NCI-H526 treated with DMSO at 0.1 percent for 48 hours (cell line): ENCODE measurements around the gene DNAJB9.
A peak's percentile ranks its signal among the peaks of the same experiment; 100 is the strongest.

ENCODE experiments used
- DNase-seq: peaks from one replicate; lab custom pipeline; 2025; lab: John Stamatoyannopoulos, UW

The DNAJB9 gene

DNA sequence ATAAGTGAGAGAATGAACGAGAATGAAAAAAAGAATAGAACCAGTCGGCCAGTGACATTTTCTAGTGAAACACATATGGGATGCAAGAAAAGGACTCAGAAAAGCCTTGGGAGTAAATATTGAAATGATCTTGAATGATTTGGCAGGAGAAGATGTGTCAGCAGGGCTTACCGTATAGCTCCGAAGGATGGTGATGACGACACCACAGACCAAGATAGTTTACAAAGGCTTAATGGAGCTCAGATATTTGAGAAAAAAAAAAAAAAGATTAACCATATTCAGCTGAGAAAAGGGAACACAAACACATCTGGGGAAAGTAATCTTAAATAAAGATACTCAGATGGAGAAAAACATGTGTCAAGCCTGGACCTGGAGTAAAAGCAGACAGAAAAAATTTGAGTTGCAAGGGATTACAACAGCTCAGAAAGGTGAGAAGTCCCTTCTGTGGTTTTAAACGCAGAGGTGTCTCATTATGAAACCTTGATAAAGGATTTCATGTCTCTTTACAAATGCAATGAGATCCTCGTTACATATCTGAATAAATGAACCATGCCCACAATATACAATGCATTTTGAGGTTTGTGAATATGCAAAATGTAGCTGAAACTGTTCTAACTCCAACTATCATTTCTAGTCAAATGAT is 36.0 kb downstream of the DNAJB9 start:
- DNase-seq: peak; percentile 46

DNA sequence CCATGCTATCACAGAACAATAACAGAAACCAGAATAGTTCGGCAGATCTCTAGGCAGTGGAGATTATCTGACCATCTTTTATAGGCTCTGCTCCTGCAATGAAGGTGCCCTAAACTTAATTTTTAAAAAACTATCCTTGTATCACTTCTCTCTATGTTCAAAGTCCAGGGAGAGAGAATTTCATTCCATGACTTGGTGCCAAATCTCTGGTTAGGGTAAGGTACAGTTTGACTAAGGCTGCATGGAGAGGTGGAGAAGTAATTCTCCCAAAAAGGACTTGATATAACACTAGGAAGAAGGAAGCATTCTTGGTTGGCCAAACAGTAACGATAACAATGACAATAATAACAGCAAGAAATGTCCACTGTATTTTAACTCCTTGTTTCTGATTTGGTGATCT is 40.0 kb downstream of the DNAJB9 start:
- DNase-seq: no peak

DNA sequence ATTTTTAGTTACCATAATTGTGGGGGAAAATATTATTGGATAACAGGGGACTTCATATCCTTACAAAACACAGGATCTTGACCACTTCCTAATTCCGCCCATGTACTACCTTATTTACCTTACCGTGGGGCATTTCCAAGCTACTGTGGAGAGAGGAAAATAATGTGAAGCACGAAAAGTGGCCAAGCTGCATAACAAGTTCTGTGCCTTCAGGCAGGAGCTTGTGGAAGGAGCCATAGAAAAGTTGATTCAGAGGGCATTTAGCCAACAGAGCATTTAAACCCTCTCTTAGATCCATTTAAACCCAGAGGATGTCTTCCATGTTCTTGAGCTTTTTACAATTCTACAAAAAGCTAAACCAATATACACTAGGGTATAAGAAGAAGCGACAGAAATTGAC is 41.6 kb downstream of the DNAJB9 start:
- DNase-seq: no peak

DNA sequence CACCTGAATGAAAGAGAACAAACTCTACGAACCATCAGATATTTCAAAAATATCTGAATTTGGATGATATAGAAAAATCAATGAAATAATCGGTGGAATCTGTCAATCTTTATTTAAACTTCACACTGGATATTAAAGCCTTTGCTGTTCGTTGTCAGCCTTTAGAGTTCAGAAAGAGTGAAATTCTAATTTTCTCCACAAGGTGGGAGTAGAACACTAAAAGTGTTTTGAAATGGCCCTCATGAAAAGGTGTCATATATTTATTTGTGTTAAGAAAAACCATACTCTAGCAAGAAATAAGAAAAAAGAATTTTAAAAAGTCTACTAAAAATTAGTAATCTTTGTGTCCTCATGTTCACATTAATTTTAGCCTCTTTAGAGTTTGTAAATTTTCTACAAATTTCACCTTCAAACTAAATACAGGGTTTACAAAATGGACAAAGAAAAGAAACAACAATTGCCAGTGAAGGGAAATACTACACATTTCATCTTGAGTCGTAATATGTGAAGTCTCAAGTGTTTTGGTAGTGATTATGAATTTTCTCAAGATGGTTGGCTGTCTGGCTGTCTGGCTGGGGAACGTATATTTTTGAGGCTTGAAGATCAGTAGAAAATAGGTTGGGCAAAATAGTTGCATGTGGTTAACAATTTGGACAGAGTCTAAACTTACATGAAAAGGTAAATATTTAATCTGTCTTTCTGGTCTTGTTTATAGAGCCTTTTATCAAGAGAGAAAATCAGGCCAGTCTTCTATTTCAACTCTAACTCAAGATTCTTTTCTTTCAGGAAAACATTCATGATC is 43.7 kb downstream of the DNAJB9 start:
- DNase-seq: peak; percentile 24

DNA sequence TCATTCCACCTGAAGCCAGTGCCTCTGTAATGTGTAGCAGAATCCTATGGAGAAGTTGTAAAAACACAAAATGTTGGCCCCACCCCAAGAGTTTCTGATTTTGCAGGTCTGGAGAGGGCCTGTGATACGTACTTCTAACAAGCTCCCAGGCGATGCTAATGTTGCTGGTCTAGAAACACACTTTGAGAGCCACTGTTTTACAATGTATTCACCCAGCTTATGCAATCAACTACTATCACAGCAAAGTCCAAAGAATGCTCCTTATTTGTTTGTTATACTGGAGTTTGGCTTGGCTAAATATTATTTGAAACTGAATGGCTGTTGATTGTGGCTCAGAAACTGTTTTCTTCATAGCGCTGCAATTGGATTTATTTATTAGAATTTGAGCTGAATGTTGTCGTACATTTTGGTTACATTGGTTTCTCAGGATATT is 44.3 kb downstream of the DNAJB9 start:
- no peak for DNase-seq

DNA sequence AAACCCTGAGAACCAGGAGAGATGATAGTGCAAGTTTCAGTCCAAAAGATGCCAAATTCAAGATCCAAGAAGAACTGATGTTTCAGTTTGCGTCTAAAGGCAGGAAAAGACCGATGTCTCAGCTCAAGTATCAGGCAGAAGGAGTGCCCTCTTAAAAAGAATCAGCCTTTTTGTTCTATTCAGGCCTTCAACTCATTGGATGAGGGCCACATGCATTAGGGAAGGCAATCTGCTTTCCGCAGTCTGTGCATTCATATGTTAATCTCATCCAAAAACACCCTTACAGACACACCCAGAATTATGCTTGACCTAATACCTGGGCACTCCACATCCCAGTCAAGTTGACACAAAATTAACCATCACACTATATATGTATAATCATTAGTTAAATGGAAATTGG is 45.2 kb downstream of the DNAJB9 start:
- DNase-seq: no peak

DNA sequence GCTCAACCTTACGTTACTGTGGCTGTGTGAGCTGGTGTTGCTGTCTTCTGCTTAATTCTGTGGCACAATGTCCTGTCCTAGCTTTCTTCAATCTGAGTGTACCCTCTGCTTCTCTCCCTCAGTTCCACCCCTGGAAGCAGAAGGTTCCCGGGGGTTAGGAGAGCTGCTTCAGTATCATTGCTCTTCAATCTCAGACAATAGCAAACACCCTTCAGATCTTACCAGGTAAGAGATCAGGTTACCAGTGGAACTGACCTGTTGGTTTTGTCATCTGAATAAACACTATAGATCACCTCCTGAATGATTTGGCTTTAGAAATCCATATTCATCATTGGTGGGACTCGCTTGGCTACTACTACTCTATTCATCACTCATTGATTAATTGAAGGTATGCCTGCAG is 48.4 kb downstream of the DNAJB9 start:
- DNase-seq: no peak

DNA sequence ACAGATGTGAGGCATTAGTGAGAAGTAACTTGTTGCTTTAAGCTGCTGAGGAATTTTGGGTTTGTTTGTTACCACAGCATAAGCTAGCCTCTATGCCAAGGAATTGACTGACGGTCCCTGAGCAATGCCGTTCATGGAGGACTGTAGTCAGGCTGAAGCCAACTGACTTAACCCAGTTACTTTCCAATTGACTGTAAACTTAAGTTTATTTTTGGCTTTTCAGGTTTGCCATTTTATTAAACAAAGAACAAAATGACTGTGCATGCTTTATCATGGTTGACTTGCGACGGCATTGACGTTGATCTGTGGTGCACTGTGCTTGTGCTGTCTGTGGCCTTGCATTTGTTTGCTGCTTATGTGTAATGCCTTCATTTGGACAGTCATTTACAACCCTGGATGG is 53.5 kb downstream of the DNAJB9 start:
- DNase-seq: no peak
